Measurements from ENCODE around the gene RNF149.

DNA sequence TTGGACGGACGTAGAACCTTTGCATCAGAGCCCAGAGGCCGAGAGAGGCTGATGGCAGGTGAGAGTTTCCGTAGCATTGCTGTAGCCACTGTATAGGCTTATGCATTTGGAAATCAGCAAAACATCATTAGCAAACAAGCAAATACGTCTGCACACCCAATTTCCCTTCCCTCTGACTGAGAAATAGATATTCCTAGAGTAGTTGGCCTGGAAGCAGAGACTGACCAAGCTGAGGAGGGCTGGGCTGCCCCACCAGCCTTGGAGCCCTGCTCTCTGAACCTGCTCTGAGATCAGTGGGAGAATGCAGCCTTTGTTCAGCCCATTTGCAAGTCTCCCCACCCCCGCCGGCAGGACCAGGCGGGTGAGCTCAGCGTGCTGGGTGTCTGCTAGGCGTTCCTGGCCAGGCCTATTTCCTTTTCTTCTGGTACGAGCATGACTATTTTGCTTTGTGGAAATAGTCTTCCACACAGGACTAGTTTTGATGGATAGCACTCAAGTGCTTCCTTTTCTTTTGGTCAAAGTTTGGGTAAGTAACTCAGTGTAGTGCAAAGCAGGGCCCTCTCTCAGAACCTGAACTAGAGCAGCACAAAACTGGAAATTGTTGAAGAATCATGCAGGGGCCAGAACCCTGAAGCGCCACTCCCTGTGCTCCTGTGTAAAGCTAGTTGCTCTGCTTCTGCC, 21.9 kb upstream of the RNF149 start:
- TF ChIP-seq, protein P1, sequence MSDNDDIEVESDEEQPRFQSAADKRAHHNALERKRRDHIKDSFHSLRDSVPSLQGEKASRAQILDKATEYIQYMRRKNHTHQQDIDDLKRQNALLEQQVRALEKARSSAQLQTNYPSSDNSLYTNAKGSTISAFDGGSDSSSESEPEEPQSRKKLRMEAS (IDR thresholded peaks at IDR 0.05; ENCODE audit: insufficient read depth, insufficient read length) = no peak
- TF ChIP-seq, protein P2, sequence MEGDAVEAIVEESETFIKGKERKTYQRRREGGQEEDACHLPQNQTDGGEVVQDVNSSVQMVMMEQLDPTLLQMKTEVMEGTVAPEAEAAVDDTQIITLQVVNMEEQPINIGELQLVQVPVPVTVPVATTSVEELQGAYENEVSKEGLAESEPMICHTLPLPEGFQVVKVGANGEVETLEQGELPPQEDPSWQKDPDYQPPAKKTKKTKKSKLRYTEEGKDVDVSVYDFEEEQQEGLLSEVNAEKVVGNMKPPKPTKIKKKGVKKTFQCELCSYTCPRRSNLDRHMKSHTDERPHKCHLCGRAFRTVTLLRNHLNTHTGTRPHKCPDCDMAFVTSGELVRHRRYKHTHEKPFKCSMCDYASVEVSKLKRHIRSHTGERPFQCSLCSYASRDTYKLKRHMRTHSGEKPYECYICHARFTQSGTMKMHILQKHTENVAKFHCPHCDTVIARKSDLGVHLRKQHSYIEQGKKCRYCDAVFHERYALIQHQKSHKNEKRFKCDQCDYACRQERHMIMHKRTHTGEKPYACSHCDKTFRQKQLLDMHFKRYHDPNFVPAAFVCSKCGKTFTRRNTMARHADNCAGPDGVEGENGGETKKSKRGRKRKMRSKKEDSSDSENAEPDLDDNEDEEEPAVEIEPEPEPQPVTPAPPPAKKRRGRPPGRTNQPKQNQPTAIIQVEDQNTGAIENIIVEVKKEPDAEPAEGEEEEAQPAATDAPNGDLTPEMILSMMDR (IDR thresholded peaks at IDR 0.05; ENCODE audit: extremely low read depth in 1 of 2, insufficient read depth in 1 of 2, low read depth in 1 of 2, low read length in 2 of 2) = no peak
- no peak for TF ChIP-seq POLR2A (IDR thresholded peaks at IDR 0.05; ENCODE audit: low read depth, low read length)

Data from endothelial cell of umbilical vein (primary cell).